Aorta (tissue), 5 donors: ENCODE data around the gene SHCBP1. TPM values are rescaled to one million over a fixed set of nuclear protein-coding genes. Genes with fewer than 3 reads are reported as not detected.

Source experiments
- ATAC-seq: fragments of 200-7000 bp; cut with Tn5 transposase; one replicate; pipeline ENCODE4 v1.9.1; 2022; ENCODE audit warnings: moderate library complexity; ENCODE audit not compliant: low FRiP score
- DNase-seq, 2 donors: peaks; one replicate each; pipeline ENCODE4 v3.0.0-alpha.2; 2020
- H3K27ac ChIP-seq, 2 donors: one replicate each; pipeline ENCODE4 v1.5.1; 2013; ENCODE audit warnings: low read length in 2 of 2, mild to moderate bottlenecking in 2 of 2, moderate library complexity in 2 of 2, control low read depth in 1 of 2, inconsistent platforms in 1 of 2, low read depth in 1 of 2
- H3K27me3 ChIP-seq, 2 donors: one replicate each; pipeline ENCODE4 v1.6.1; 2013; ENCODE audit warnings: control low read depth in 1 of 2, low read length in 1 of 2, mild to moderate bottlenecking in 1 of 2, moderate library complexity in 1 of 2; ENCODE audit not compliant: insufficient read depth in 2 of 2, control insufficient read depth in 1 of 2
- H3K36me3 ChIP-seq, 2 donors: one replicate each; pipeline ENCODE4 v1.6.1; 2013; ENCODE audit warnings: control low read depth in 1 of 2, low read length in 1 of 2, mild to moderate bottlenecking in 1 of 2; ENCODE audit not compliant: insufficient read depth in 2 of 2, control insufficient read depth in 1 of 2
- H3K4me1 ChIP-seq, 2 donors: one replicate each; pipeline ENCODE4 v1.6.1; 2013; ENCODE audit warnings: low read length in 2 of 2, control low read depth in 1 of 2, mild to moderate bottlenecking in 1 of 2, moderate library complexity in 1 of 2; ENCODE audit not compliant: insufficient read depth in 2 of 2, control insufficient read depth in 1 of 2
- H3K4me3 ChIP-seq, 2 donors: one replicate each; pipeline ENCODE4 v1.5.1; 2013; ENCODE audit warnings: low read length in 2 of 2, control low read depth in 1 of 2, mild to moderate bottlenecking in 1 of 2
- H3K9me3 ChIP-seq: one replicate; pipeline ENCODE4 v1.6.1; 2013; ENCODE audit warnings: mild to moderate bottlenecking, low read length; ENCODE audit not compliant: control insufficient read depth
- WGBS, 2 donors: extraction: QIAGEN DNeasy Blood & Tissue Kit; methylation state at CpG; one replicate each; pipeline ENCODE4 v1.1.7; 2013; 5-methylcytosine and 5-hydroxymethylcytosine counted together
- intact Hi-C, 2 donors: fragments of 100-400 bp; cut with DNase I; formaldehyde crosslinking; loops; one replicate each; pipeline versions ENCODE4 v1.14.2 to v1.15.0; 2022
- polyA plus RNA-seq, 2 donors: library from polyadenylated mRNA; stranded (reverse); fragments of 200-250 nt; gene quantifications; one replicate each; pipeline ENCODE4 v1.2.3, GENCODE V29; 2013
- total RNA-seq, 2 donors: library from RNA; stranded (reverse); fragmentation: NEBNext Ultra II Directional; extraction: Animal tissue kit (Norgen Biotek cat#: 25700); gene quantifications; one replicate each; pipeline ENCODE4 v1.2.1, GENCODE V29; 2021
- donor health status: healthy with polysubstance abuse.
- donor health status: Bipolar disorder and iron deficiency.
- donor health status: DM: no; HTN: no; CAD: no.
- donor health status: DM: no; HTN: no; CAD: no.
- donor health status: DM: yes; HTN: yes; CAD: no.

The SHCBP1 gene
- total and polyA plus RNA-seq, 4 donors = 0.97 to 2.0 (median 1.6) TPM; not detected in 1

- Histone ChIP-seq H3K4me3 (no peak overlapping the region), H3K36me3 (no peaks in the 10 kb centered on the region), H3K27me3 (no peaks in the 10 kb centered on the region), H3K4me1 (no peaks in the 10 kb centered on the region), H3K9me3 (peaks cover 4% of the 10 kb centered on the region), H3K27ac (no peak overlapping the region)
- DNase-seq (no peak), ATAC-seq (no peak)
- intact Hi-C loops = no loop called here
These were observed 35.1 kb downstream of the SHCBP1 start for GRCh38 chr16:46586011-46586577.

DNA sequence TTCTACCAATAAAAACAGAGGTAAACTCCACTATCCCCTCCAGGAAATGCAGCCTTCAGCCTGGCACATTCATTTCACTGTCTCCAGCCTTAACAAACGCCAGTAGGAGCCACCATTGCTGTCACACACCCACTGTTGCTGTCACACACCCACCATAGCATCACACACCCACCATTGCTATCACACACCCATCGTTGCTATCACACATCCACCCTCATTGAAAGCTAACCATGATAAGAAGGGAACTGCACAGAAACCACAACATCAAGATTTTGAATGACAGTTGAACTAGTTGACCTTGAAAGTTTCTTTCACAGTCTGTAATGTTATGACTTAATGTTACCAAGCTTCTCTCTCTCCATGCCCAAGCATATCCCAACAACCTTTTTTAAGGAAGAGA, 38.1 kb downstream of the SHCBP1 start:
- no peak overlapping the region for H3K27ac ChIP-seq
- H3K4me3 ChIP-seq = no peak overlapping the region
- intact Hi-C loops = no loop called here
- no peaks in the 10 kb centered on the region for H3K27me3 ChIP-seq
- H3K4me1 ChIP-seq = no peaks in the 10 kb centered on the region
- ATAC-seq (no peak), DNase-seq (no peak)
- WGBS, 2 donors = 82 to 84% methylated on average over 2 of the region's 2 CpGs
- peaks cover 4% of the 10 kb centered on the region for H3K9me3 ChIP-seq
- H3K36me3 ChIP-seq = no peaks in the 10 kb centered on the region

- Histone ChIP-seq H3K27ac (no peak overlapping the region), H3K4me3 (no peak overlapping the region), H3K36me3 (no peaks in the 10 kb centered on the region), H3K4me1 (no peaks in the 10 kb centered on the region), H3K9me3 (peaks cover 4% of the 10 kb centered on the region), H3K27me3 (no peaks in the 10 kb centered on the region)
- ATAC-seq = no peak
- no peak for DNase-seq
- WGBS, 2 donors = 90 to 100% methylated on average over 1 of the region's 1 CpG
- intact Hi-C loops = no loop called here
These were observed 38.9 kb downstream of the SHCBP1 start for GRCh38 chr16:46582313-46582712.

- Histone ChIP-seq H3K27me3 (no peaks in the 10 kb centered on the region), H3K36me3 (no peaks in the 10 kb centered on the region), H3K27ac (no peak overlapping the region), H3K4me3 (no peak overlapping the region), H3K4me1 (no peaks in the 10 kb centered on the region), H3K9me3 (no peaks in the 10 kb centered on the region)
- no peak for DNase-seq
- intact Hi-C loops = no loop called here
- WGBS, 2 donors = 82 to 92% methylated on average over 3 of the region's 3 CpGs
- no peak for ATAC-seq
These were observed 43.1 kb downstream of the SHCBP1 start for GRCh38 chr16:46577988-46578579.

- Histone ChIP-seq H3K4me3 (no peak overlapping the region), H3K27me3 (no peaks in the 10 kb centered on the region), H3K36me3 (no peaks in the 10 kb centered on the region), H3K27ac (no peak overlapping the region), H3K4me1 (no peaks in the 10 kb centered on the region), H3K9me3 (no peaks in the 10 kb centered on the region)
- DNase-seq (no peak), ATAC-seq (no peak)
- WGBS, 2 donors = 87 to 90% methylated on average over 13 of the region's 13 CpGs
- intact Hi-C loops = no loop called here
These were observed 47.4 kb downstream of the SHCBP1 start for GRCh38 chr16:46573834-46574159.

- H3K27ac ChIP-seq = no peak overlapping the region
- DNase-seq = no peak
- ATAC-seq = no peak
- 67 to 73% methylated on average over 27 of the region's 27 CpGs for WGBS, 2 donors
- no peaks in the 10 kb centered on the region for H3K36me3 ChIP-seq
- H3K4me3 ChIP-seq = no peak overlapping the region
- H3K9me3 ChIP-seq = no peaks in the 10 kb centered on the region
- no peaks in the 10 kb centered on the region for H3K4me1 ChIP-seq
- H3K27me3 ChIP-seq = no peaks in the 10 kb centered on the region
- intact Hi-C loops = no loop called here
These were observed 48.0 kb downstream of the SHCBP1 start for GRCh38 chr16:46573008-46573833.

- H3K9me3 ChIP-seq = no peaks in the 10 kb centered on the region
- DNase-seq (no peak), ATAC-seq (no peak)
- no peak overlapping the region for H3K27ac ChIP-seq
- intact Hi-C loops = no loop called here
- no peak overlapping the region for H3K4me3 ChIP-seq
- WGBS, 2 donors = 83 to 87% methylated on average over 24 to 27 of the region's 27 CpGs
- no peaks in the 10 kb centered on the region for H3K27me3 ChIP-seq
- H3K36me3 ChIP-seq = no peaks in the 10 kb centered on the region
- H3K4me1 ChIP-seq = no peaks in the 10 kb centered on the region
These were observed 51.9 kb downstream of the SHCBP1 start for GRCh38 chr16:46569231-46569735.

DNA sequence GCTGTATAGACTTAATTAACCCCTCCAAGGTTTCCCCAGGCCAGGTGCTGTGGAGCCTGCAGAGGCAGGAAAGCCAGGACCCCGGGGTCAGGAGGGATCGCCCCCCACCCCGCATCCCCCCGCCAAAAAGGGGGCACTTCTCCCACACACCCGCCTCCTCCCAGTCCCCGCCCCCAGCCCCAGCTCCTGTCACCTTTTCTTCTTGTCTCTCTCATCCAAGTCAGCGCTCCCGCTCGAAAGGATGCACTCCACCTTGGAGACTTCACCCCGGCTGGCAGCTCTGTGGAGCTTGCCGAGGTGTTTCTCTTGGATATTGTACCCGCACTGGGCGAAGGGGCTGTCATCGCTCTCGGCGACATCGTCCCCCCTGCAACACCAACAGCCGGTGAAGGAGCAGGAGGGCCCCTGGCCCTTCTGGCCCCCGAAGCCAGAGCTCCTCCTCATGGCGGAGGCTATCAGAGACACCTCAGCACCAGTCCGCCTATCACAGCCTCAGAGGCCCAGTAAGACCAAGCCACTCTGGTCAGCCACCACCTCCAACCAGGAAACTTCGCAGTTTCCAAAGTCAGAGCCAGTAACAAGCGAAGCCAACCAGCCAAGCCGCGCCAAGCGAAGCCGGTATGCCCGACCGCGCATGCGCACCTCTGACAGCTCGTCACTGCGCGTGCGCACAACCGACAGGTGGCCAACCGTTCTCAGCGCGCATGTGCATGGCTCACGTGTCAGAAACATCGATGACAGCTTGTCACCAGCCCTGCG, 52.5 kb downstream of the SHCBP1 start:
- WGBS, 2 donors = 75 to 81% methylated on average over 42 of the region's 42 CpGs

More for the DNA sequence above, 52.5 kb downstream of the SHCBP1 start:
- Histone ChIP-seq H3K27ac (no peak overlapping the region), H3K27me3 (no peaks in the 10 kb centered on the region), H3K9me3 (no peaks in the 10 kb centered on the region), H3K36me3 (no peaks in the 10 kb centered on the region), H3K4me1 (no peaks in the 10 kb centered on the region), H3K4me3 (no peak overlapping the region)
- intact Hi-C loops = no loop called here
- no peak for DNase-seq
- no peak for ATAC-seq
